Ovary (tissue), 3 donors: ENCODE results near the gene XYLT1.

Source experiments
- EP300 ChIP-seq: sonication (generic); formaldehyde crosslinking; IDR thresholded peaks from one replicate; pipeline ENCODE4 v1.6.1; 2017; ENCODE audit warnings: antibody characterized with exemption
- POLR2A ChIP-seq: fragments of 450-650 bp; IDR thresholded peaks from one replicate; pipeline ENCODE4 v1.6.1; 2017; ENCODE audit warnings: antibody characterized with exemption, mild to moderate bottlenecking, moderate library complexity
- TF ChIP-seq, protein P1 (sequence below), 3 donors: fragments of 450-650 bp in 2 of 3; fragments of 200-600 bp in 1 of 3; IDR thresholded peaks; one replicate each; pipeline versions ENCODE4 v1.5.1 to v1.8.0; 2016 to 2022; ENCODE audit warnings: antibody characterized with exemption in 3 of 3, mild to moderate bottlenecking in 1 of 3
- donor health status: DM: no; HTN: no; CAD: no.

DNA sequence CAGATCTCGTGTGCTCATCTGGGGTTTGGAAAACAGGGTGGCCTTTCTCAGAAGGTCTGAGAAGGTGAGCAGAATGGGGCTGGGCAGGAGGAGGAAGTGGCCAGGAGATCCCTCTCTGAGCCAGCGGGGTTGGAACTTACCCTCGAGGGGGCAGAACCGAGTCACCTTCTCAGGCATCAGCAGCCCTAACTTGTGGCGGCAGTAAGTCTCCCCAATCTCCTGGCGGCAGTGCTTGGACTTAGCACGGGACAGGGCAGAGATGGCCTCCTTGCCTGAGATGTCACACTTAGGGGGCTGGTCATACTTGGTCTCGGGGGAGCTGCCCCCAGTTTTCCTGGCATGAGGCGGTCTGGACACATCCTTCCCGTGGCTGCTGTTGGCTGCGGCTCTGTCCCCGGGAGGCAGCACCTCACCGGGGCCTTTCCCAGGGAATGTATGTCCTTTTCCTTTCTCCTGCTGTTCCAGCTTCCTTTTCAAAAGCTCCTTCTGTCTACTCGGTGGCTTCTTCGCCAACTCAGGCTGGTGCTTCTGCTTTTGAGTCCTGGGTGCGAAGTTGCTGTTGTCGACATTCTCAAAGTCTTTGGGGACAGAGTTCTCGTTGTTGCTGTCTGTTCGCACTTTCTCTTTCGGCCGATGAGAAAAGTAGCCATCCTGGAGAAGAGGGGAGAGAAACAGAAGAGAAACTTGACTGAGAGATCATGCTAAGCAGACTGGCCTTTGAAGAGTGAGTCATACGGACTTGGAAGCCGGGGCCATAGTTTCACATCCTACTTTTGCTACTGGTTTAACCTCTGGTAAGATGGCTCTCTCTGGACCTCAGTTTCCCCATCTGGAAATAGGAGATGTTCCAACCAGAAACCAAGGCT lies 211.7 kb downstream of the XYLT1 start:
- TF ChIP-seq POLR2A: no peak
- TF ChIP-seq EP300: no peak
- TF ChIP-seq, protein P1, sequence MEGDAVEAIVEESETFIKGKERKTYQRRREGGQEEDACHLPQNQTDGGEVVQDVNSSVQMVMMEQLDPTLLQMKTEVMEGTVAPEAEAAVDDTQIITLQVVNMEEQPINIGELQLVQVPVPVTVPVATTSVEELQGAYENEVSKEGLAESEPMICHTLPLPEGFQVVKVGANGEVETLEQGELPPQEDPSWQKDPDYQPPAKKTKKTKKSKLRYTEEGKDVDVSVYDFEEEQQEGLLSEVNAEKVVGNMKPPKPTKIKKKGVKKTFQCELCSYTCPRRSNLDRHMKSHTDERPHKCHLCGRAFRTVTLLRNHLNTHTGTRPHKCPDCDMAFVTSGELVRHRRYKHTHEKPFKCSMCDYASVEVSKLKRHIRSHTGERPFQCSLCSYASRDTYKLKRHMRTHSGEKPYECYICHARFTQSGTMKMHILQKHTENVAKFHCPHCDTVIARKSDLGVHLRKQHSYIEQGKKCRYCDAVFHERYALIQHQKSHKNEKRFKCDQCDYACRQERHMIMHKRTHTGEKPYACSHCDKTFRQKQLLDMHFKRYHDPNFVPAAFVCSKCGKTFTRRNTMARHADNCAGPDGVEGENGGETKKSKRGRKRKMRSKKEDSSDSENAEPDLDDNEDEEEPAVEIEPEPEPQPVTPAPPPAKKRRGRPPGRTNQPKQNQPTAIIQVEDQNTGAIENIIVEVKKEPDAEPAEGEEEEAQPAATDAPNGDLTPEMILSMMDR (IDR thresholded peaks at IDR 0.05): no peak
